ENCODE data around the gene LSM14B. TPM values are rescaled to one million over a fixed set of nuclear protein-coding genes. Genes with fewer than 3 reads are reported as not detected.

Gene LSM14B
- total RNA-seq, 1 donor from 2014 or later: 67.8 TPM

DNA sequence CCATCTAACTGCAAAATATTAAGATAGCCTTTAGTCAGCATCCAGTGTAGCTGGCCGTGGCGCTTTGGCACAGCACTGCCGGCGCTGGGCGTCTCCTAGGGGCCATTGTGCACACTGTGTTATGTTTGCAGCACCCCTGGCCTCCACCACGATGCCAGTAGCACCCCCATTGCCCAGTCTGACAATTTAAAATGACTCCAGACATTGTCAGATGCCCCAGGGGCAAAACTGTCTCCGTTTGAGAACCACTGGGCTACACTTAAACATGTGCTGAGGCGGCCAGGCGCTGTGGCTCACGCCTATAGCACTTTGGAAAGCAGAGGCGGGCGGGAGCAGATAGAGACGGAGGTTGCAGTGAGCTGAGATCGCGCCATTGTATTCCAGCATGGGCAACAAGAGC is 54.6 kb downstream of the LSM14B start:
- H3K9me3 Mint-ChIP-seq (ENCODE audit: unreplicated experiment): no peaks in the 10 kb centered on the region

DNA sequence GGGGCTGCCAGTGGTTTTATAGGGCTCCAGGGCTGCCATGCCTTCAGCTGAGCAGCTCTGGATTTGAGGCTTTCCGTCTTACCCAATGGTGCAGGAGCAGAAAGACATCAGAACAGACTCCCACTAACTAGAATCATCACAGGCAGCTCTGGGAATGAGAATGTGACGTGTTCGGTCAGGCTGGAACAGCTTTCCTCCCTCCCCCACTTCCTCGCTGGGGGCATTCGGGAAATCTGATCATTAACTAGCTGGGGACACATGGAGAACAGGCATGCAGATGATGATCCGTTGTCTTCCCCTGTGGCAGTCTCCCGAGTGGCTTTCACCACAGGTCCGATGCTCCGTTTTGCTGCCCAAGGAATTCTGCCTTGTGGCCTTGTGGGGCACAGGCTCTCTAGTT is 55.0 kb downstream of the LSM14B start:
- TF ChIP-seq, protein P1, sequence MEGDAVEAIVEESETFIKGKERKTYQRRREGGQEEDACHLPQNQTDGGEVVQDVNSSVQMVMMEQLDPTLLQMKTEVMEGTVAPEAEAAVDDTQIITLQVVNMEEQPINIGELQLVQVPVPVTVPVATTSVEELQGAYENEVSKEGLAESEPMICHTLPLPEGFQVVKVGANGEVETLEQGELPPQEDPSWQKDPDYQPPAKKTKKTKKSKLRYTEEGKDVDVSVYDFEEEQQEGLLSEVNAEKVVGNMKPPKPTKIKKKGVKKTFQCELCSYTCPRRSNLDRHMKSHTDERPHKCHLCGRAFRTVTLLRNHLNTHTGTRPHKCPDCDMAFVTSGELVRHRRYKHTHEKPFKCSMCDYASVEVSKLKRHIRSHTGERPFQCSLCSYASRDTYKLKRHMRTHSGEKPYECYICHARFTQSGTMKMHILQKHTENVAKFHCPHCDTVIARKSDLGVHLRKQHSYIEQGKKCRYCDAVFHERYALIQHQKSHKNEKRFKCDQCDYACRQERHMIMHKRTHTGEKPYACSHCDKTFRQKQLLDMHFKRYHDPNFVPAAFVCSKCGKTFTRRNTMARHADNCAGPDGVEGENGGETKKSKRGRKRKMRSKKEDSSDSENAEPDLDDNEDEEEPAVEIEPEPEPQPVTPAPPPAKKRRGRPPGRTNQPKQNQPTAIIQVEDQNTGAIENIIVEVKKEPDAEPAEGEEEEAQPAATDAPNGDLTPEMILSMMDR (IDR thresholded peaks at IDR 0.05): no peak
- H3K4me1 Mint-ChIP-seq (ENCODE audit: unreplicated experiment): peaks cover 8% of the 10 kb centered on the region
- no peak overlapping the region for H3K4me3 Mint-ChIP-seq (ENCODE audit: unreplicated experiment)
- peaks cover 18% of the 10 kb centered on the region for H3K36me3 Mint-ChIP-seq (ENCODE audit: unreplicated experiment)
- H3K27ac Mint-ChIP-seq (ENCODE audit: unreplicated experiment): no peak overlapping the region
- no peaks in the 10 kb centered on the region for H3K9me3 Mint-ChIP-seq (ENCODE audit: unreplicated experiment)
- H3K27me3 Mint-ChIP-seq (ENCODE audit: unreplicated experiment): no peaks in the 10 kb centered on the region
- no peak for DNase-seq (ENCODE audit: extremely low spot score, unreplicated experiment)

More for the DNA sequence above, 54.6 kb downstream of the LSM14B start:
- H3K27ac Mint-ChIP-seq (ENCODE audit: unreplicated experiment): no peak overlapping the region
- H3K4me3 Mint-ChIP-seq (ENCODE audit: unreplicated experiment): no peak overlapping the region
- H3K36me3 Mint-ChIP-seq (ENCODE audit: unreplicated experiment): peaks cover 18% of the 10 kb centered on the region
- H3K4me1 Mint-ChIP-seq (ENCODE audit: unreplicated experiment): peaks cover 3% of the 10 kb centered on the region
- DNase-seq (ENCODE audit: extremely low spot score, unreplicated experiment): no peak
- no peaks in the 10 kb centered on the region for H3K27me3 Mint-ChIP-seq (ENCODE audit: unreplicated experiment)
- TF ChIP-seq, protein P1 (IDR thresholded peaks at IDR 0.05): no peak

DNA sequence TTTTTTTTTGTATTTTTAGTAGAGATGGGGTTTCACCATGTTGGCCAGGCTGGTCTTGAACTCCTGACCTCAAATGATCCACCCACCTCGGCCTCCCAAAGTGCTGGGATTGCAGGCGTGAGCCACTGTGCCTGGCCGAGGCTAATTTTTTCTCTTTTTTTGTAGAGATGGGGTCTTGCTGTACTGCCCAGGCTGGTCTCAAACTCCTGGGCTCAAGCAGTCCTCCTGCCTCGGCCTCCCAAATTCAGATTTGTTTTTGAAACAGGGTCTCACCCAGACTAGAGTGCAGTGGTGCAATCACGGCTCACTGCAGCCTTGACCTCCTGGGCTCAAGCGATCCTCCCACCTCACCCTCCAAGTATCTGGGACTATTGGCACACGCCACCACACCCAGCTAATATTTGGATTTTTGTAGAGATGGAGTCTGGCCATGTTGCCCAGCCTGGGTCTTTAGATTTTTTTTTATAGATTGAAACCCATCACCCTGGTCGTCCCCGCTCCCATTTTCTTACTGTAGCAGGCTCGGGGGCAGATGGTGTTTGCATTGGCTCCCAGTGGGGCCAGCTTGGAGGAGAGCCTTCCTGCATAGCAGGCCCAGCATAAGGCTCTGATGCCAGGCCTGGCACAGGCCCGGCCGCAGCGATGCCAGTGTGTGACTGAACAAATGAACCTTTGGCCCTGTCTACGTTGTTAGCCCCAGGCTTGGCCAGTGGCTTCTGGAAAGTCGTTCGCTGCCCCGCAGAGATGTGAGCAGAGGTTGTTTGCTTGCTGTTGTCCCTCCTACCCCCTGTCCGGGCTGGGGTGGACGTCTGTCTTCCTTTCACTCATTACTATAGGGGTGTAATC is 56.3 kb downstream of the LSM14B start:
- TF ChIP-seq, protein P1 (IDR thresholded peaks at IDR 0.05): no peak
- H3K27me3 Mint-ChIP-seq (ENCODE audit: unreplicated experiment): no peaks in the 10 kb centered on the region
- DNase-seq (ENCODE audit: extremely low spot score, unreplicated experiment): no peak
- peaks cover 18% of the 10 kb centered on the region for H3K36me3 Mint-ChIP-seq (ENCODE audit: unreplicated experiment)
- H3K4me3 Mint-ChIP-seq (ENCODE audit: unreplicated experiment): no peak overlapping the region
- H3K27ac Mint-ChIP-seq (ENCODE audit: unreplicated experiment): no peak overlapping the region
- no peaks in the 10 kb centered on the region for H3K9me3 Mint-ChIP-seq (ENCODE audit: unreplicated experiment)
- H3K4me1 Mint-ChIP-seq (ENCODE audit: unreplicated experiment): peaks cover 10% of the 10 kb centered on the region

DNA sequence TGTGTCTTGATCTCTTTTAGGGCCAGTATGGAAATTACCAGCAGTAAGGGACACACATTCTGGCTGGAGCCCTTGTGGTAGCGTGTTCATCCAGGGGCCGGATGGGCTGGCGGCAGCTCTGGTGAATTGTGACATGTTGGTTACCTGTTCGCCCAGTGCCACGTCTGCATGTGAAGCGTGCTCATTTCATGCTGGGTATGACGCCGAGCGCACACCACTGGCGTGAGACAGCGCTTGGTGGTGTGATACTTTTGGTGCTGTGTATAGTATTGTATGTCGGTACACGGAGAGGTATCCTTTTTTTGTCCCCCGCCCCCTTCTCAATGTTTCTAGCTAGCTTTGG is 56.9 kb downstream of the LSM14B start:
- TF ChIP-seq, protein P1 (IDR thresholded peaks at IDR 0.05): no peak
- no peak for DNase-seq (ENCODE audit: extremely low spot score, unreplicated experiment)
- Mint-ChIP-seq H3K27ac (ENCODE audit: unreplicated experiment) (no peak overlapping the region), H3K27me3 (ENCODE audit: unreplicated experiment) (no peaks in the 10 kb centered on the region), H3K4me3 (ENCODE audit: unreplicated experiment) (no peak overlapping the region), H3K9me3 (ENCODE audit: unreplicated experiment) (no peaks in the 10 kb centered on the region), H3K36me3 (ENCODE audit: unreplicated experiment) (peaks cover 15% of the 10 kb centered on the region), H3K4me1 (ENCODE audit: unreplicated experiment) (peaks cover 16% of the 10 kb centered on the region)

- TF ChIP-seq, protein P1 (IDR thresholded peaks at IDR 0.05): no peak
- Mint-ChIP-seq H3K4me1 (ENCODE audit: unreplicated experiment) (peaks cover 24% of the 10 kb centered on the region), H3K27me3 (ENCODE audit: unreplicated experiment) (no peaks in the 10 kb centered on the region), H3K9me3 (ENCODE audit: unreplicated experiment) (no peaks in the 10 kb centered on the region), H3K36me3 (ENCODE audit: unreplicated experiment) (peaks cover 4% of the 10 kb centered on the region), H3K4me3 (ENCODE audit: unreplicated experiment) (peak overlapping the region; percentile 85), H3K27ac (ENCODE audit: unreplicated experiment) (peak overlapping the region; percentile 86)
- no peak for DNase-seq (ENCODE audit: extremely low spot score, unreplicated experiment)
These were observed 59.5 kb downstream of the LSM14B start for GRCh38 chr20:62181808-62182207.
